SJSA1 (cell line): ENCODE data around the gene IL32. TPM values are rescaled to one million over a fixed set of nuclear protein-coding genes. Genes with fewer than 3 reads are reported as not detected.

Experiments used
- DNase-seq, 2 experiments: peaks; one replicate each; pipeline ENCODE4 v3.0.0-alpha.2; 2015 to 2020; ENCODE audit warnings: low spot score in 2 of 2, low read depth in 1 of 2
- H3K27ac ChIP-seq: fragments of 250-450 bp; sonication (Bioruptor Pico); 2 replicates; pipeline ENCODE4 v1.5.1; 2020; ENCODE audit warnings: mild to moderate bottlenecking, moderate library complexity
- H3K27me3 ChIP-seq: fragments of 250-450 bp; sonication (Bioruptor Pico); replicated peaks from 2 replicates; pipeline ENCODE4 v1.5.1; 2020; ENCODE audit warnings: mild to moderate bottlenecking, moderate library complexity
- H3K36me3 ChIP-seq: fragments of 250-450 bp; sonication (Bioruptor Pico); 2 replicates; pipeline ENCODE4 v1.5.1; 2020; ENCODE audit warnings: mild to moderate bottlenecking
- H3K4me1 ChIP-seq: fragments of 250-450 bp; sonication (Bioruptor Pico); replicated peaks from 2 replicates; pipeline ENCODE4 v1.6.1; 2021; ENCODE audit warnings: mild to moderate bottlenecking
- H3K4me3 ChIP-seq: fragments of 250-450 bp; sonication (Bioruptor Pico); 2 replicates; pipeline ENCODE4 v1.5.1; 2020; ENCODE audit warnings: mild to moderate bottlenecking
- H3K9me3 ChIP-seq: fragments of 250-450 bp; sonication (Bioruptor Pico); replicated peaks from 2 replicates; pipeline ENCODE4 v1.5.1; 2020; ENCODE audit warnings: mild to moderate bottlenecking
- total RNA-seq: library from RNA; depleted of rRNA; stranded (reverse); fragments of >200 nt; shearing (Covaris generic); gene quantifications from 2 replicates; pipeline ENCODE4 v1.2.3, GENCODE V29; 2014

The IL32 gene
- total RNA-seq, 1 experiment from 2014 or later: 99.8 TPM

- no peaks in the 10 kb centered on the region for H3K4me1 ChIP-seq
- H3K4me3 ChIP-seq: no peak overlapping the region
- no peaks in the 10 kb centered on the region for H3K36me3 ChIP-seq
- DNase-seq: no peak
- H3K27me3 ChIP-seq: peaks cover 68% of the 10 kb centered on the region
- H3K27ac ChIP-seq: no peak overlapping the region
- no peaks in the 10 kb centered on the region for H3K9me3 ChIP-seq
Observed at GRCh38 chr16:3035289-3035971, 30.0 kb upstream of the IL32 start.

- H3K36me3 ChIP-seq: no peaks in the 10 kb centered on the region
- H3K4me3 ChIP-seq: no peak overlapping the region
- H3K27me3 ChIP-seq: peaks cover 75% of the 10 kb centered on the region
- no peak overlapping the region for H3K27ac ChIP-seq
- H3K4me1 ChIP-seq: no peaks in the 10 kb centered on the region
- H3K9me3 ChIP-seq: no peaks in the 10 kb centered on the region
- DNase-seq: no peak
Observed at GRCh38 chr16:3035972-3036725, 29.3 kb upstream of the IL32 start.

- Histone ChIP-seq H3K4me1 (no peaks in the 10 kb centered on the region), H3K36me3 (no peaks in the 10 kb centered on the region), H3K27ac (no peak within 1 kb of the TSS), H3K9me3 (no peaks in the 10 kb centered on the region), H3K4me3 (no peak within 1 kb of the TSS), H3K27me3 (peaks cover 73% of the 10 kb centered on the region)
- DNase-seq: no peak
Observed at GRCh38 chr16:3036726-3037315, 28.6 kb upstream of the IL32 start, which contains the start of gene BICDL2. Gene BICDL2 (minus strand): TSS chr16:3036944. CDS start chr16:3035496, 1,448 bp downstream.

GRCh38 chr16:3038256-3038655, 27.2 kb upstream of the IL32 start:
- no peaks in the 10 kb centered on the region for H3K9me3 ChIP-seq
- DNase-seq: no peak
- H3K27me3 ChIP-seq: peaks cover 66% of the 10 kb centered on the region
- no peak overlapping the region for H3K4me3 ChIP-seq
- no peak overlapping the region for H3K27ac ChIP-seq
- H3K4me1 ChIP-seq: no peaks in the 10 kb centered on the region
- no peaks in the 10 kb centered on the region for H3K36me3 ChIP-seq

- Histone ChIP-seq H3K9me3 (no peaks in the 10 kb centered on the region), H3K36me3 (no peaks in the 10 kb centered on the region), H3K27ac (no peak overlapping the region), H3K4me1 (no peaks in the 10 kb centered on the region), H3K27me3 (peaks cover 64% of the 10 kb centered on the region), H3K4me3 (no peak overlapping the region)
- no peak for DNase-seq
Observed at GRCh38 chr16:3038896-3039295, 26.5 kb upstream of the IL32 start.

- Histone ChIP-seq H3K27ac (no peak overlapping the region), H3K36me3 (no peaks in the 10 kb centered on the region), H3K4me3 (no peak overlapping the region), H3K9me3 (peaks cover 9% of the 10 kb centered on the region), H3K4me1 (peaks cover 13% of the 10 kb centered on the region), H3K27me3 (peaks cover 74% of the 10 kb centered on the region)
- no peak for DNase-seq
Observed at GRCh38 chr16:3042376-3042775, 23.1 kb upstream of the IL32 start.

GRCh38 chr16:3044708-3045107, 20.7 kb upstream of the IL32 start:
- peaks cover 81% of the 10 kb centered on the region for H3K27me3 ChIP-seq
- no peak overlapping the region for H3K4me3 ChIP-seq
- peaks cover 9% of the 10 kb centered on the region for H3K9me3 ChIP-seq

GRCh38 chr16:3045758-3046640, 19.4 kb upstream of the IL32 start, which contains the start of gene MMP25:
Gene MMP25 (plus strand): TSS chr16:3046561. CDS start chr16:3046918, 357 bp downstream.
- no peak for DNase-seq
- Histone ChIP-seq H3K36me3 (no peaks in the 10 kb centered on the region), H3K27ac (no peak within 1 kb of the TSS), H3K27me3 (peaks cover 83% of the 10 kb centered on the region), H3K4me1 (peaks cover 13% of the 10 kb centered on the region), H3K4me3 (peak within 1 kb of the TSS; percentile 20), H3K9me3 (peaks cover 9% of the 10 kb centered on the region)

More at GRCh38 chr16:3044708-3045107, 20.7 kb upstream of the IL32 start:
- Histone ChIP-seq H3K36me3 (no peaks in the 10 kb centered on the region), H3K27ac (no peak overlapping the region), H3K4me1 (peaks cover 13% of the 10 kb centered on the region)
- no peak for DNase-seq

GRCh38 chr16:3046641-3047386, 18.6 kb upstream of the IL32 start:
- Histone ChIP-seq H3K27ac (no peak overlapping the region), H3K4me3 (no peak overlapping the region), H3K9me3 (peaks cover 9% of the 10 kb centered on the region), H3K27me3 (peaks cover 77% of the 10 kb centered on the region), H3K4me1 (peaks cover 13% of the 10 kb centered on the region), H3K36me3 (no peaks in the 10 kb centered on the region)
- no peak for DNase-seq

GRCh38 chr16:3047387-3047720, 18.1 kb upstream of the IL32 start:
- H3K4me1 ChIP-seq: peaks cover 13% of the 10 kb centered on the region
- peaks cover 9% of the 10 kb centered on the region for H3K9me3 ChIP-seq
- peaks cover 77% of the 10 kb centered on the region for H3K27me3 ChIP-seq
- H3K36me3 ChIP-seq: no peaks in the 10 kb centered on the region
- DNase-seq: no peak
- no peak overlapping the region for H3K4me3 ChIP-seq
- H3K27ac ChIP-seq: no peak overlapping the region

- Histone ChIP-seq H3K27ac (no peak overlapping the region), H3K4me3 (no peak overlapping the region)
Observed at GRCh38 chr16:3049921-3050481, 15.4 kb upstream of the IL32 start.

GRCh38 chr16:3050487-3050886, 15.0 kb upstream of the IL32 start:
- Histone ChIP-seq H3K36me3 (no peaks in the 10 kb centered on the region), H3K4me3 (no peak overlapping the region), H3K4me1 (peaks cover 7% of the 10 kb centered on the region), H3K27ac (no peak overlapping the region), H3K9me3 (peaks cover 2% of the 10 kb centered on the region; the same call in 1 of the 2 replicates), H3K27me3 (peaks cover 52% of the 10 kb centered on the region)
- no peak for DNase-seq

More at GRCh38 chr16:3049921-3050481, 15.4 kb upstream of the IL32 start:
- Histone ChIP-seq H3K9me3 (peaks cover 6% of the 10 kb centered on the region), H3K4me1 (peaks cover 11% of the 10 kb centered on the region), H3K27me3 (peaks cover 56% of the 10 kb centered on the region), H3K36me3 (no peaks in the 10 kb centered on the region)
- DNase-seq: no peak
